Peyer's patch (tissue), 4 donors: ENCODE measurements around the gene BIRC7.

ENCODE experiments used
- CTCF ChIP-seq, 6 experiments: fragments of 450-650 bp in 4 of 6; fragments of 200-600 bp in 2 of 6; sonication (generic) in 1 of 6; IDR thresholded peaks; one replicate each; pipeline ENCODE4 v1.5.1; 2017 to 2019; ENCODE audit warnings: antibody characterized with exemption in 6 of 6, mild to moderate bottlenecking in 3 of 6, moderate library complexity in 1 of 6
- POLR2A ChIP-seq, 2 donors: fragments of 450-650 bp; IDR thresholded peaks; one replicate each; pipeline ENCODE4 v1.5.1; 2017; ENCODE audit warnings: antibody characterized with exemption in 2 of 2, mild to moderate bottlenecking in 2 of 2, moderate library complexity in 2 of 2

DNA sequence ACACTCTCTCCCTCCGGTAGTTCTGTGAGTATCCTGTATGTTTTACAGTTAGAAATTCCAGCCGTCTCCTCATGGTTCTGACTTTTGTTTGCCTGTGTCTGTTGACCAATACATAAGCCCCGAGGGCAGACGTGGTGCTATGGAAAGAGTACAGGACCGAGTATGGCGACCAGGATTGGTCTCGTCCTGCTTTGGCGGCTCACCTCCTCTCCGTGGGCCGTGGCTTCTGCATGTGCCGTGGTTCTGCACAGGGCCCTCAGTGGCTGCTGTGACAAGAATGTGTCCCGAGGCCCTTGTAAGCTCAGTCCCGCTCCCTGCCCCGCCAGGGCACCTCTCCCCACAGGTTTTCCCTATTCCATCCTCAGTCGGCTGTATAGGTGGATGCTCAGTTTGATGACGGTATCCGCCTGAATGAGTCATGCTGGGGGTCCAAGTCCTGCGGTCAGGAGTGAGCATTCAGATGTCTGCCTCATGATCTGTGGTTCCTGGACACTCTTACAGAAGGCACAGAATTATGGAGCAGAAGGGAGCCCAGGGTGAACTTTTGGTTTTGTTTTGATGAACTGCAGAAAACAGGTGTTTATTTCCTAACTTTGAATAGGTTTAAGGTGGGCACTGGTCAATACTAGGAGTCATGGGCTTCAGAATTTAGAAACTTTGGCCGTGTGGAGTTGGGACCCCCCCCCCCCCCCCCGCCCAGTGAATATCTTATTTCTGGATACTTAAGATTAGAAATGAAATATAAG, 38.1 kb downstream of the BIRC7 start:
- TF ChIP-seq CTCF (IDR thresholded peaks at IDR 0.05) (no peak), POLR2A (IDR thresholded peaks at IDR 0.05) (no peak)
